NT2/D1 (cell line): ENCODE results near the gene EML4.
"Not testable (repeated sequence)": the region's sequence is repeated elsewhere in the genome, so short reads cannot be mapped to it uniquely, and the experiment has no call there.

Experiments
- DNase-seq: peaks from one replicate; pipeline ENCODE4 v3.0.0-alpha.2; 2011; ENCODE audit warnings: low read depth, low spot score
- H3K27me3 ChIP-seq: 2 replicates; pipeline ENCODE4 v1.6.0; 2011; ENCODE audit warnings: mild to moderate bottlenecking; ENCODE audit not compliant: insufficient read length, insufficient read depth
- H3K36me3 ChIP-seq: 2 replicates; pipeline ENCODE4 v1.6.1; 2011; ENCODE audit warnings: mild to moderate bottlenecking, low read length, mixed read lengths; ENCODE audit not compliant: insufficient read depth, insufficient read length
- H3K4me1 ChIP-seq: 2 replicates; pipeline ENCODE4 v1.5.1; 2011; ENCODE audit not compliant: insufficient read depth, insufficient read length
- H3K4me3 ChIP-seq: 2 replicates; pipeline ENCODE4 v1.5.1; 2011; ENCODE audit warnings: low read depth; ENCODE audit not compliant: insufficient read length
- H3K9ac ChIP-seq: 2 replicates; pipeline ENCODE4 v1.6.0; 2011; ENCODE audit warnings: low read depth; ENCODE audit not compliant: insufficient read length
- H3K9me3 ChIP-seq: 2 replicates; pipeline ENCODE4 v1.5.1; 2011; ENCODE audit warnings: mild to moderate bottlenecking, low read length; ENCODE audit not compliant: insufficient read depth
- SUZ12 ChIP-seq: IDR thresholded peaks from 2 replicates; pipeline ENCODE4 v1.6.1; 2011; ENCODE audit not compliant: insufficient read length, insufficient read depth; ENCODE audit errors: extremely low read depth
- YY1 ChIP-seq: IDR thresholded peaks from 2 replicates; pipeline ENCODE4 v1.6.1; 2011; ENCODE audit not compliant: insufficient read length, insufficient read depth
- ZNF274 ChIP-seq: IDR thresholded peaks from 2 replicates; pipeline ENCODE4 v1.6.1; 2011; ENCODE audit warnings: mild to moderate bottlenecking, low read depth, low read length

Gene EML4

GRCh38 chr2:42329736-42330135 lies 160.6 kb downstream of the EML4 start:
- H3K36me3 ChIP-seq, result peaks cover 56% of the 10 kb centered on the region
- H3K27me3 ChIP-seq, result no peaks in the 10 kb centered on the region
- no peak overlapping the region for H3K4me3 ChIP-seq
- no peak for TF ChIP-seq YY1
- TF ChIP-seq SUZ12, result no peak
- no peak for TF ChIP-seq ZNF274
- no peaks in the 10 kb centered on the region for H3K9me3 ChIP-seq
- no peak for DNase-seq
- no peak overlapping the region for H3K9ac ChIP-seq
- no peaks in the 10 kb centered on the region for H3K4me1 ChIP-seq

- H3K27me3 ChIP-seq, result no peaks in the 10 kb centered on the region
- DNase-seq, result no peak
- no peak overlapping the region for H3K9ac ChIP-seq
- peaks cover 63% of the 10 kb centered on the region for H3K36me3 ChIP-seq
- no peaks in the 10 kb centered on the region for H3K9me3 ChIP-seq
- TF ChIP-seq YY1 (no peak), ZNF274 (no peak), SUZ12 (no peak)
- H3K4me1 ChIP-seq, result no peaks in the 10 kb centered on the region
- H3K4me3 ChIP-seq, result no peak overlapping the region
Measured at GRCh38 chr2:42331569-42332284, 162.6 kb downstream of the EML4 start.

DNA sequence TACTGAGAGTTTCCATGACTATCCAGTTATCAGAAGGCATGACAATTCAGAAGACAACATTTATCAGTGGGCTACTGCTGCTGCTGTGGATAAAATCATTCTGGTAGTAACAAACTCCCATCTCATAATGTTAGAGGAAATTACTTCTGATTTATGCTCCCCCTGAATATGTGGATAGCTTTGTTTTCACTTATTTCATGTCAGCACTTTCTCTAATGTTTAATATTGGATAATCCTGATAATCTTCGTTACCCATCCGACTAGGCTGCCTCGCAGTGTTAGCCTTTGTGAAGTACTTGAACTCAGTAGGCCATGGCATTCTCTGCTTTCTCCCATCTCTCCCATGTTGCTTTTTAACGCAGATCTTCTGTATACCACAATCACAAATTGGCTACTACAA lies 163.4 kb downstream of the EML4 start:
- Histone ChIP-seq H3K9me3 (no peaks in the 10 kb centered on the region), H3K36me3 (peaks cover 61% of the 10 kb centered on the region)

GRCh38 chr2:42333579-42333978 lies 164.4 kb downstream of the EML4 start:
- Histone ChIP-seq H3K36me3 (peaks cover 68% of the 10 kb centered on the region), H3K4me3 (no peak overlapping the region), H3K27me3 (no peaks in the 10 kb centered on the region), H3K4me1 (no peaks in the 10 kb centered on the region), H3K9me3 (no peaks in the 10 kb centered on the region), H3K9ac (no peak overlapping the region)
- TF ChIP-seq YY1, result no peak
- no peak for TF ChIP-seq SUZ12
- TF ChIP-seq ZNF274, result no peak
- DNase-seq, result no peak

More for the DNA sequence above, 163.4 kb downstream of the EML4 start:
- no peak overlapping the region for H3K9ac ChIP-seq
- no peak for DNase-seq
- no peak overlapping the region for H3K4me3 ChIP-seq
- no peaks in the 10 kb centered on the region for H3K4me1 ChIP-seq
- TF ChIP-seq ZNF274 (no peak), YY1 (no peak), SUZ12 (no peak)
- H3K27me3 ChIP-seq, result no peaks in the 10 kb centered on the region

- no peak for DNase-seq
- no peak overlapping the region for H3K4me3 ChIP-seq
- no peak overlapping the region for H3K9ac ChIP-seq
- peaks cover 70% of the 10 kb centered on the region for H3K36me3 ChIP-seq
- H3K27me3 ChIP-seq, result no peaks in the 10 kb centered on the region
- TF ChIP-seq SUZ12 (no peak), YY1 (no peak), ZNF274 (no peak)
- H3K4me1 ChIP-seq, result no peaks in the 10 kb centered on the region
- no peaks in the 10 kb centered on the region for H3K9me3 ChIP-seq
Measured at GRCh38 chr2:42334220-42334619, 165.1 kb downstream of the EML4 start.

DNA sequence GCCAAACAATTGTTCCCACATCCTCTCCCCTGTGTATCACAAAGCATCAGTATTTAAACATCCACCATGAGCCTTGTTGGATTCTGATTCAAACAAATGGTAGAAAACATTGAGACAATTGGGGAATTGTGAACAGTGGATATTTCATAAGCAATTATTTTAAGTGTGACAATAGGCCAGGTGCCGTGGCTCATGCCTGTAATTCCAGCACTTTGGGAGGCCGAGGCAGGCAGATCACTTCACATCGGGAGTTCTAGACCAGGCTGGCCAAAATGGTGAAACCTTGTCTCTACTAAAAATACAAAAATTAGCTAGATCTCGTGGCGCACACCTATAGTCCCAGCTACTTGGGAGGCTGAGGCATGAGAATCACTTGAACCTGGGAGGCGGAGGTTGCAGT lies 165.7 kb downstream of the EML4 start:
- peaks cover 66% of the 10 kb centered on the region for H3K36me3 ChIP-seq
- not testable (repeated sequence) for H3K4me1 ChIP-seq, H3K27me3 ChIP-seq, H3K9me3 ChIP-seq, H3K9ac ChIP-seq, DNase-seq, H3K4me3 ChIP-seq

- no peaks in the 10 kb centered on the region for H3K9me3 ChIP-seq
- no peak overlapping the region for H3K9ac ChIP-seq
- DNase-seq, result no peak
- TF ChIP-seq SUZ12, result no peak
- TF ChIP-seq YY1, result no peak
- no peak for TF ChIP-seq ZNF274
- no peak overlapping the region for H3K4me3 ChIP-seq
- no peaks in the 10 kb centered on the region for H3K4me1 ChIP-seq
- no peaks in the 10 kb centered on the region for H3K27me3 ChIP-seq
- peaks cover 66% of the 10 kb centered on the region for H3K36me3 ChIP-seq
Measured at GRCh38 chr2:42335514-42336104, 166.5 kb downstream of the EML4 start.
